Suprapubic skin (tissue), 4 donors: ENCODE data around the gene OR10V1. TPM values are rescaled to one million over a fixed set of nuclear protein-coding genes. Genes with fewer than 3 reads are reported as not detected.

ENCODE experiments used
- DNase-seq, 2 donors: peaks; one replicate each; pipeline ENCODE4 v3.0.0-alpha.2; 2019; ENCODE audit warnings: low spot score in 2 of 2
- H3K27ac ChIP-seq: fragments of 200-600 bp; sonication (generic); one replicate; pipeline ENCODE4 v1.5.1; 2019
- H3K27me3 ChIP-seq: fragments of 200-600 bp; sonication (generic); one replicate; pipeline ENCODE4 v1.5.1; 2019
- H3K36me3 ChIP-seq: fragments of 200-600 bp; sonication (generic); one replicate; pipeline ENCODE4 v1.5.1; 2019
- H3K4me1 ChIP-seq: fragments of 200-600 bp; sonication (generic); one replicate; pipeline ENCODE4 v1.5.1; 2019
- H3K4me3 ChIP-seq: fragments of 200-600 bp; sonication (generic); one replicate; pipeline ENCODE4 v1.5.1; 2019; ENCODE audit warnings: mild to moderate bottlenecking
- H3K9me3 ChIP-seq: fragments of 200-600 bp; sonication (generic); one replicate; pipeline ENCODE4 v1.5.1; 2019
- CTCF ChIP-seq, 2 donors: fragments of 200-600 bp in 1 of 2; fragments of 450-650 bp in 1 of 2; sonication (generic) in 1 of 2; IDR thresholded peaks; one replicate each; pipeline ENCODE4 v1.5.1; 2016 to 2019; ENCODE audit warnings: antibody characterized with exemption in 2 of 2, mild to moderate bottlenecking in 1 of 2, moderate library complexity in 1 of 2
- EP300 ChIP-seq: sonication (generic); formaldehyde crosslinking; IDR thresholded peaks from one replicate; pipeline ENCODE4 v1.6.1; 2017; ENCODE audit warnings: antibody characterized with exemption
- POLR2A ChIP-seq, 2 donors: fragments of 450-650 bp; IDR thresholded peaks; one replicate each; pipeline ENCODE4 v1.6.1; 2017; ENCODE audit warnings: antibody characterized with exemption in 2 of 2, mild to moderate bottlenecking in 2 of 2, moderate library complexity in 2 of 2
- POLR2AphosphoS5 ChIP-seq, 3 donors: sonication (generic); formaldehyde crosslinking; IDR thresholded peaks; one replicate each; pipeline ENCODE4 v1.6.1; 2017; ENCODE audit warnings: antibody characterized with exemption in 3 of 3
- WGBS: methylation state at CpG from one replicate; pipeline ENCODE4 v1.1.5; 2018; 5-methylcytosine and 5-hydroxymethylcytosine counted together
- total RNA-seq, 4 donors: library from RNA; depleted of rRNA; stranded (reverse); fragments of >200 nt; gene quantifications; one replicate each; pipeline ENCODE4 v1.1.0, GENCODE V29; 2016

Gene OR10V1
- total RNA-seq, 4 donors from 2014 or later: not detected

GRCh38 chr11:59678813-59679165 is 34.9 kb downstream of the OR10V1 start:
- TF ChIP-seq EP300: no peak
- no peak for TF ChIP-seq POLR2A (IDR thresholded peaks at IDR 0.05)
- TF ChIP-seq POLR2AphosphoS5 (IDR thresholded peaks at IDR 0.05): no peak
- TF ChIP-seq CTCF (IDR thresholded peaks at IDR 0.05): no peak
- DNase-seq: no peak
- H3K36me3 ChIP-seq: no peaks in the 10 kb centered on the region
- WGBS: 91% methylated on average over 3 of the region's 3 CpGs
- no peak overlapping the region for H3K27ac ChIP-seq
- H3K9me3 ChIP-seq: no peaks in the 10 kb centered on the region
- H3K4me1 ChIP-seq: no peaks in the 10 kb centered on the region
- H3K27me3 ChIP-seq: no peaks in the 10 kb centered on the region
- H3K4me3 ChIP-seq: no peak overlapping the region

- TF ChIP-seq CTCF (IDR thresholded peaks at IDR 0.05) (no peak), POLR2AphosphoS5 (IDR thresholded peaks at IDR 0.05) (no peak), EP300 (no peak), POLR2A (IDR thresholded peaks at IDR 0.05) (no peak)
- H3K4me3 ChIP-seq: no peak overlapping the region
- no peaks in the 10 kb centered on the region for H3K27me3 ChIP-seq
- DNase-seq: no peak
- no peak overlapping the region for H3K27ac ChIP-seq
- no peaks in the 10 kb centered on the region for H3K36me3 ChIP-seq
- no peaks in the 10 kb centered on the region for H3K9me3 ChIP-seq
- 91% methylated on average over 2 of the region's 2 CpGs for WGBS
- H3K4me1 ChIP-seq: no peaks in the 10 kb centered on the region
Observed at GRCh38 chr11:59678118-59678812, 35.4 kb downstream of the OR10V1 start.

GRCh38 chr11:59676205-59676604 is 37.4 kb downstream of the OR10V1 start:
- no peak for DNase-seq

GRCh38 chr11:59674291-59674690 is 39.4 kb downstream of the OR10V1 start:
- Histone ChIP-seq H3K27me3 (no peaks in the 10 kb centered on the region), H3K9me3 (no peaks in the 10 kb centered on the region), H3K4me1 (peaks cover 13% of the 10 kb centered on the region), H3K27ac (no peak overlapping the region), H3K4me3 (no peak overlapping the region), H3K36me3 (no peaks in the 10 kb centered on the region)
- no peak for DNase-seq
- TF ChIP-seq POLR2AphosphoS5 (IDR thresholded peaks at IDR 0.05) (no peak), CTCF (IDR thresholded peaks at IDR 0.05) (no peak), POLR2A (IDR thresholded peaks at IDR 0.05) (no peak)
- 77% methylated on average over 2 of the region's 2 CpGs for WGBS

More at GRCh38 chr11:59676205-59676604, 37.4 kb downstream of the OR10V1 start:
- Histone ChIP-seq H3K9me3 (no peaks in the 10 kb centered on the region), H3K36me3 (no peaks in the 10 kb centered on the region), H3K27ac (no peak overlapping the region), H3K4me3 (no peak overlapping the region), H3K27me3 (no peaks in the 10 kb centered on the region), H3K4me1 (no peaks in the 10 kb centered on the region)
- TF ChIP-seq POLR2A (IDR thresholded peaks at IDR 0.05): no peak
- TF ChIP-seq EP300: no peak
- TF ChIP-seq CTCF (IDR thresholded peaks at IDR 0.05): no peak
- TF ChIP-seq POLR2AphosphoS5 (IDR thresholded peaks at IDR 0.05): no peak
- 87% methylated on average over 8 of the region's 8 CpGs for WGBS

GRCh38 chr11:59673291-59673690 is 40.4 kb downstream of the OR10V1 start:
- no peak overlapping the region for H3K27ac ChIP-seq
- TF ChIP-seq POLR2AphosphoS5 (IDR thresholded peaks at IDR 0.05) (no peak), POLR2A (IDR thresholded peaks at IDR 0.05) (no peak), EP300 (no peak)
- peaks cover 13% of the 10 kb centered on the region for H3K4me1 ChIP-seq
- H3K36me3 ChIP-seq: no peaks in the 10 kb centered on the region
- WGBS: 95% methylated on average over 2 of the region's 2 CpGs
- H3K9me3 ChIP-seq: no peaks in the 10 kb centered on the region
- no peak for DNase-seq
- no peaks in the 10 kb centered on the region for H3K27me3 ChIP-seq
- H3K4me3 ChIP-seq: no peak overlapping the region

- TF ChIP-seq EP300 (no peak), POLR2AphosphoS5 (IDR thresholded peaks at IDR 0.05) (no peak), POLR2A (IDR thresholded peaks at IDR 0.05) (no peak), CTCF (IDR thresholded peaks at IDR 0.05) (no peak)
- WGBS: 90% methylated on average over 11 of the region's 11 CpGs
- H3K36me3 ChIP-seq: no peaks in the 10 kb centered on the region
Observed at GRCh38 chr11:59671471-59671870, 42.2 kb downstream of the OR10V1 start.

More at GRCh38 chr11:59671471-59671870, 42.2 kb downstream of the OR10V1 start:
- Histone ChIP-seq H3K4me3 (no peak overlapping the region), H3K4me1 (peaks cover 29% of the 10 kb centered on the region), H3K9me3 (no peaks in the 10 kb centered on the region), H3K27ac (no peak overlapping the region), H3K27me3 (no peaks in the 10 kb centered on the region)
- DNase-seq: no peak
